MV-4-11 (cell line): ENCODE data around the gene RNF169.

Experiments
- DNase-seq: peaks from one replicate; lab custom pipeline; 2025; lab: John Stamatoyannopoulos, UW

Gene RNF169, protein sequence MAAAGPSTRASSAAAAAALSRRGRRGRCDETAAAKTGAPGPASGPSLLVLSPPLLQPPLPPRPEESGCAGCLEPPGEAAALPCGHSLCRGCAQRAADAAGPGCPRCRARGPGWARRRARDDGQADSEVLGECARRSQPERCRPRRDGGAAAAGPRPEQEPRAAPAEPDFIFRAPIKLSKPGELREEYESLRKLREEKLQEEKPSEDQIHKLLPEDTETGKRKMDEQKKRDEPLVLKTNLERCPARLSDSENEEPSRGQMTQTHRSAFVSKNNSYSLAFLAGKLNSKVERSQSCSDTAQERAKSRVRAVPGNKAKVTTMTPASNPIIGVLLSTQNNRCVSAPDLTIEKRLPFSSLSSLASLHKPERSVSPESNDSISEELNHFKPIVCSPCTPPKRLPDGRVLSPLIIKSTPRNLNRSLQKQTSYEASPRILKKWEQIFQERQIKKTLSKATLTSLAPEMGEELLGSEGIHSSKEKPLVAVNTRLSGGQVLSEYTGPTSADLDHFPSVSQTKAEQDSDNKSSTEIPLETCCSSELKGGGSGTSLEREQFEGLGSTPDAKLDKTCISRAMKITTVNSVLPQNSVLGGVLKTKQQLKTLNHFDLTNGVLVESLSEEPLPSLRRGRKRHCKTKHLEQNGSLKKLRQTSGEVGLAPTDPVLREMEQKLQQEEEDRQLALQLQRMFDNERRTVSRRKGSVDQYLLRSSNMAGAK

DNA sequence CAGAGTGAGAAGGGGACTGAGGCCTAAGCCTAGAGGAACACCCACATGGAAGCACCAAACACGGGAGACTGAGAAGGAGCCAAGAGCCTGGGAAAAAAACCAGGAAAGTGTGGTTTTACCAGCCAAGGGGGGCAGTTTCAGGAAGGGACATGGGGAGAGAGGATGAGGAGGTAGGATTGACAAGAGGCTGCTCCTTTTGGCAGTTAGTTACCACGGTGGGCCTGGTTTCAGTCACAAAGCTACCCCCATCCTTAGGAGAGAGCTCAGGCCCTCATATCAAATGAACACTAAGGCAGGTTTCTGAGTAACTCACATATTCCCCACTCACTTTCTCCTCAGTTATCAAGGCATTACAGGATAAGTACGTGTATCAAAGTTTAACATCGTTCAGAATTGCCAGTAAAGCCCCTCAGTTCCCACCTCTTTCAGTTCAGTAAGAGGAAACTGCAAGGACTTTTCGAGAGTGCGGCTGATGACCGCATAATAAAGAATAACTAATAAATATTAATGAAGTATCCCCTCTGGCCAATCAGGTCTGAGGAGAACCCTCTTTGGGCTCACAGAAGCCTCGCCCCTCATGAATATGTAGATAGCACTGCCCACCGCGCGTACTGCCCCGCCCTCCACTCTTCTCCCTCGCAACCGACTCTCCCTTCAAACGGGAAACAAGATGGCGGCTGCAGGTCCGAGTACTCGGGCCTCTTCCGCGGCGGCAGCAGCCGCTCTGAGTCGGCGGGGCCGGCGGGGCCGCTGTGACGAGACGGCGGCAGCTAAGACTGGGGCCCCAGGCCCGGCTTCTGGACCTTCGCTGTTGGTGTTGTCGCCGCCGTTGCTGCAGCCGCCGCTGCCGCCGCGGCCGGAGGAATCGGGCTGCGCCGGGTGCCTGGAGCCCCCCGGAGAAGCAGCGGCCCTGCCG, at the start of gene RNF169:
Gene RNF169 (plus strand): TSS at position 639 of the 916 bp plus-strand sequence. CDS start 32 bp downstream, at position 671.
- DNase-seq = peak; percentile 95

DNA sequence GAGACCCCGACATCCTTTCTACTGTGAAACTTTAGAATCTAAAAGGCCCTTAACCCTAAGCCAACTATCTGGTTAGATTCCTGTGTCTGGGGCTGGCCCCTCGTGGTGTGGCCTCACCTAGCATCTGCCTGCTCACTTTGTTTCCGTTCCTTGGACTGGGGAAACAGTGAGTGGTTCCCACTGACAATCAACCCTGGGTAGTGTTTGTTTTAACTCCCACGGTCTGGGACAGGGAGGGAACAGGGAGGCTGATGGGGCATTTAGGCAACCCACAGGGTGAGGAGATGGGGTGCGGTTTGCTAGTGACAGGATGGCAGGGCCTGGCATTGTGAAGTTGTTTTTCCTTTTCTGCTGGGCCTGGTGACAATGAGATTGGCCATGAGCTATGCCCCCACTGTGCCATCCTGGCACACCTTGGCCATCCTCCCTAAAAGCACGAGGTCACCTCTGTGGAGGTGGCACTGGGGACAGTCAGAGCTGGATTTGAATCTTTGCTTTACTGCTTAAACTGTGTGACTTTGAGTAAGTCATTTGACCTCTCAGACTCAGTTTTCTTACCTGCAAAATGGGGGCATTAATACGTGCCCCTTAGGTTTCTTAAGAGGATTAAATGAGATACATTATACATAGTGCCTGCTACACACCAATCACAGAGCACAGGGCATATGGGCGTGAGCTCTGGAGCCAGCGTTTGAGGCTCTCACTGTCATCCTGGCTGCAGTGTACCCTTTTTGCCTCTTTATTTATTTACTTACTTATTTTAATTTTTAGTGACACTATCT, 48.8 kb upstream of the RNF169 start:
- no peak for DNase-seq

DNA sequence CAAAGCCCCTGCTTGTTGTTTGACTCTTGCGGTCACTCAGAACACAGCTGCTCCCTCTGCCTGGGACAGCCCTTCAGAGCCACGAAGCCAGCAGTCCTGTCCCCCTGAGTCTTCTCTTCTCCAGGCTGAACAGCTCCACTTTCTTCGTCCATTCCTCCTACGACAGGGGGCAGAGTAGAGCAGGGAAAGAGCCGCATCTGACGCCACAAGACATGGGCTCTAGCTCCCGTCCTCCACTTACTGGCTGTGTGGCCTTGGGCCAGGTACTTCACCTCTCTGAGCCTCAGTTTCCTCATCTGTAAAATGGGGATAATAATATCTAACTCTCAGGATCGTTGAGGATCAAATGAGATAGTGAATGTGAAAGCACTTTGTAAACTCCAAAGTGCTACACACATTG, 47.3 kb upstream of the RNF169 start:
- no peak for DNase-seq

DNA sequence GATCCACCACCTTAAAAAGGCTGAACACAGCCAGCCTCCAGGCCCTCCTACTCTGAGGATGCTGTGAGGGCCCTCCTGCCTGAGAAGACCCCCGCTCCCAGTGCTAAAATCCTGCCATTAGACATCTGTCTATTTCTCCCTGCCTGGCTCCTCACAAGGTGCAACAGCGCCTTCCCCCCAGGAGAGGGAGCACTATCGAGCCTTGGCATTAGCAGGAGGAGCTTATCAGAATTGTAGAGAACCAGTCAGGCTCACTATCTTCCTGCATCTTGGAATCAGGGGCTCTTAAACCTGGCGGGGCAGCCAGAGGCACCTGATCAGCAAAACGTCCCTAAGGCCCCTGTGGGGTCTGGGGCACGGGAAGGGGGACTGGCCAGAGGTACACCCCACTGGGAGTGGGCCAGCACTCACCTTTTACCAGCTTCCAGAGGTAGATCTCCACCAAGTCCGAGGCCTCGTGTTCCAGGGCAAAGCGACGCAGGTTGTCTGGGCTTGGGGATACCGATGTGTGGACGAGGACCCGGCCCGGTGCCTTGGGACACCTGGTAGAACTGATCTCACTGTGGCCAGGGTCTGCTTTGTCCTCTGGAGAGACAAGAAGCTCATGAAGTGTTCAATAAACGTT, 46.2 kb upstream of the RNF169 start:
- peak; percentile 46 for DNase-seq

DNA sequence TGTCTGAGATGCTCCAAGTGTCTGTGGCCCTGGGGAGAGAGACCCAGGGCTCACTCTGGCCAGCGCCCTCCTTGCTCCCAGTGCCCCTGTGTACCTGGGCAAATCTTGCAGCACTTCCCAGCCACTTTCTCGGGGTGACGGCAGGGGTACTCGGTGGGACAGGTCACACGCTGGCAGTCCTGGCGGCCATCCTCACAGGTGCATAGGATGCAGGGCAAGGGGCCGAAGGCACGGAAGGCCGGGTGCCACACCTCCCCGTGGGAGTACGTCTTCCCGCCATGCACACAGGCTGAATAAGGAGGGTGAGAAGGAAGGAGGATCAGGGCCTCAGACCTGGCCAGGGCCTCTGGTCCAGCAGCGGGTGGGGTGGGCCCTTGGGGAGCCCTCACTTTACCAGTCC, 45.4 kb upstream of the RNF169 start:
- DNase-seq = no peak

DNA sequence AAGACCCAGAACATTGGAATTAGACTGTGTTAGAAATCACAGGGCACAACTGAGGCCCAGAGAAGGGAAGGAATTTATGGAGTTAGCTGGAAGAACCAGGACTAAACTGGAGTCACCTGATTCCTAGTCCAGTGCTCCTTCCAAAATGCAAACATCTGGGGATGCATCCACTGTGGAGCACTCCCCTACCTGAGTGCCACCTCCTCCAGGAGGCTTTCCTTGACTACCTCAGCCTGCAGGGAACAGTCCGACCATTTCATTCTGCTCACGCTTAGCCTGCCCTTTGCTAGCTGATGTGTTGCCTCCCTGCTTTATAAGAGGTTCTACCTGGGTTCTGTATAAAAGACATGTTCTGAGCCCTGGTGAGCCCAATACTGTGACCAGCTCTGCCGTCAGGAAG, 41.5 kb upstream of the RNF169 start:
- no peak for DNase-seq

DNA sequence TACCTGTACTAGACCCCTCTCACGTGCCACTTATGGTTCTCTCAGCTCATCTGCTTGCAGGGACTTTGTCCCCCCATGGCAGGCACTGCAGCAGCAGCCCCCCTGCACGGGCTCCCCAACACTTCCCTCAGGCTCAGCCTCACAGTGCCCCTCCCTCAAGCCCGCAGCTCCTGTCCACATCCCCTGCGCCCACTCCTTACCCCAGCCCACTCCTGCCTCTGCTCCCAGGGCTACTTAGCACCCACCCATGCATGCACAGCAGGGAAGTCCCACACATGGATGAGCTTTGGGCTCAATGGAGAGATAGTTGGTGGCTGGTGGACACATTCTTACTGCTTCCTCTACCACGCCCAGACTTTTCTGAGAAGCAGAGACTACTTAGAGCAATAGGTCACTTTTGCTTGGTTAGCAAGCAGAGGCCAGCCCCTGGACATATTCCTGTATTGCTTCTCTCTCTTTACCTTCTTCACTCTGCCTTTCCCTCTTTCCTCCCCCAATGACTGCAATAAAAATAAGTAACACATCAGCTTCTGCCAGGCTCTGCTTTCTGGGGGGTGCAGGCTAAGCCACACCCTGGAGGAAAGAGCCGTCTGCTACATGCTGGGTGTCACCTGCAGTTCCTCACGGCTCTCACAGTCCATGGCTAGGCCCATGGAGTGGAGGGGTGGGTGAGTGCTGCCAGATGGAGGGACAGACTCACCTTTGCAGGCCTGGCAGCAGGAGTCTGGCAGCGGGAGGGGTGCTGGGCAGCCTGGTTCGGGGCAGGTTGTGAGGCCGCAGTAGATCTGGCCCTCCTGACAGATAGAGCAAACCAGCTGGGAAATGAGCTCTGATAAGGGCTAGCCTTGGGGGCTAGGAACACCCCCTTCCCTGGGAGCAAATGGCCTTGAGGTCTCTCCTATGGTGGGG, 40.8 kb upstream of the RNF169 start:
- no peak for DNase-seq

DNA sequence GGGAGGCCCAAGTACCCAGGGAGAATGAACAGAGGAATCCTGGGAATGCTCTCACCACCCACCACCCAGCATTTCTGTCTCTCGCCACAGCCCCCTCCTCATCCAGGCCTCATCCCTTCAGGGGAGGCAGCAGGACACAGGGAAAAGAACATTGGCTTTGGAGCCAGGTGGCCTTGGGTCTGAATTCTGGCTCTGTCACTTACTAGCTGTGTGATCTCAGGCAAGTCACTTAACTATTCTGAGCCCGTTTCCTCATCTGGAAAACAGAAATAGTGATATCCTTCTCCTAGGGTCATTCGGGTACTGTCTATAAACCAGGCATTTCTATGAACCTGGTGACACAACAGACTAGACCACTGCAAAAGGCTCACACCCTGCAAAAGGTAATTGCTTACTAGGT, 39.5 kb upstream of the RNF169 start:
- no peak for DNase-seq

DNA sequence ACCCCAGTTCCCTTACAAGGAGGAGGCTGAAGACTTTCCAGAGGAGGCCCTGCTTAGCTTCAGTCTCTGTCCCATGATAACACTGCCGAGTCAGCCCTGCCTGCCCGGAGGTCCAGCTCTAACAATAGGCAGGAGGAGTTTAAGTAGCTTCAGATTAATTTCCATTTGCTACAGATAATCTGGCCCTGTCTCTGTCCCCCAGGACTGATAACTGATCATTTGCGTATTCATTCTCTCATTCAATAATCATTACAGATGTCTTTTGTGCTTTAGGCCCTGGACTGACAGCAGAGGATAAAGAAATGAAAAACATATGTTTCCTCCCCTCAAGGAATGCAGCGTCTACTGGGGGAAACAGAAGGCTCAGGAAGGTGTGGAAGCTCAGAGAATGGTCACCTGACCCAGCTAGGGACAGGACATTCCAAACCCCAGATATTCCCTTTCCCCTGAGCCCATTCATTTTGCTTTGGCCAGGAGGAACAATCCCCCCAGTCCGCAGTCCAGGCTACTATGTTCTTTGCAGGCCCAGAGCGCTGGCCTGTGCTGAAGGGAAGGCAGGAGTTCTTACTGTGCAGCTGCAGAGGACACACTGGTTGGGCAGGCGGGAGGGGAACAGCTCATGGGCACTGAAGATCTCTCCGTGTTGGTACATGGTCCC, 38.2 kb upstream of the RNF169 start:
- no peak for DNase-seq

DNA sequence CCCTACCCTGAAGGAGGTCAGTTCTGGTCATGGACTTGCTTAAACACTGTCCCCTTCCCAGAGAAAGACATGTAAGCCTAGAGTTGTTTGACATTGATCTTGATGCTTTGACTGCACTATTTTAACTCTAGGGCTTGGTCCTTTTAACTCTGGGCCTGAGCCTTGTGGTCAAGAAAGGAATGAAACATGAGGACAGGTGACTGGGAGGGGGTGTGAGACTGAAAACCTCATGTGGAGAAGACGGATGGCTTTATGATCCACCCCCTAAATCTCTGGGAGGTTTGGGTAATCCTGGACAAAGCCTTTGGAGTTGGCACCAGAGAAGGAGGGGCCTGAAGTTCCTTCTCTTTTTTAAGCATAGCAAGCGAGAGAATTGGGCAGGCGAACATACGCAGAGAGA, 35.0 kb upstream of the RNF169 start:
- no peak for DNase-seq

DNA sequence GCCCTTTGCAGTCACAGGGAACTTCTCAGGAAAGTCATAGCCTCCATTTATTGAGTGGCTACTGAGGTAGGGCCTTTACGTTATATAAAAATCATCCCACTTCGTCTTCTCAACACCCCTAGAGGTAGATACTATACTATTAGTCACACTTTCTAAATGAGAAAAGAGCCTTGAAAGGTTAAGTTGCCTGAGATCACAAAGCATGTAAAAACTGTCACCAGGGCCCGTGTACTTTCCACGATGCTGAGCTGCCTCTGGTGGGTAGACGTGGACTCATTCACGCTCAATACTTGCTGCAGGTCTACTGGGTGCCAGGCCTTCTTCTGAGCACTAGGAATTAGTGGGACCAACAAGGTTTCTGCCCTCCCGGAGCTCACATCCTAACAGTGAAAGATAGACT, 33.7 kb upstream of the RNF169 start:
- no peak for DNase-seq

DNA sequence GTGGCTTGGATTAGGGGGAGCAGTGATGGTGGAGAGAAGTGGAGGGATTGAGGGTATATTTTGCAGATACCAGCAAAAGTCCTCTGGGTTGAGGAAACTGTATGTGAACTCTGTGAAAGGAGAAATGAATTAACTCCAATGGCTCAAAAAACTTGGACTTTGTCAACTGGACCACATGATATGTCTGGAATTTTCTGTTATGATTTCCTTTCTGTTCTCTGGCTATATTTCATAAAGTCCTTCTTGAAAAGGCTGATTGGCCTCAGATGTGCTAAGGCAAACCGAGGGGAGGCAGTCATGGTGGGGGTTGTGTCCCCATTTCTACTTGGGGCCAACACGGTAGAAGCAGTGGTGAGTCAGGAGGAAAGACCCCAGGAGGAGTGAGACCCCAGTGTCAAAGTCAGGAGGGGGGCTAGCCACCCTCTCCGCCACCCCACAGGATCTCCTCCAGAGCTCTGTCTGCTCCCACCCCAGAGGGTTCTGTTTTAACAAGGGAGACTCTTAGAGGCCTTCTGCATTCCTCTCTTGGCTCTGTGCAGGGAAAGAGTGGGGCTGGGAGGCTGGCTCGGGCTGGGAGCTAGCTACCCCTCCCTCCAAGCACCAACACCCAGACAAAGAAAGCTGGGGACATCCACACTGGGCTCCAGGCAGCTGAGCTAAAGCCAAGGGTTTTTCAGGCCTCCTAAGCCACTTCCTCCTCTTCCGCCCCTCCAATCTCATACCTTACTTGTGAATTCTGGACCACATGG, 31.3 kb upstream of the RNF169 start:
- DNase-seq = no peak

DNA sequence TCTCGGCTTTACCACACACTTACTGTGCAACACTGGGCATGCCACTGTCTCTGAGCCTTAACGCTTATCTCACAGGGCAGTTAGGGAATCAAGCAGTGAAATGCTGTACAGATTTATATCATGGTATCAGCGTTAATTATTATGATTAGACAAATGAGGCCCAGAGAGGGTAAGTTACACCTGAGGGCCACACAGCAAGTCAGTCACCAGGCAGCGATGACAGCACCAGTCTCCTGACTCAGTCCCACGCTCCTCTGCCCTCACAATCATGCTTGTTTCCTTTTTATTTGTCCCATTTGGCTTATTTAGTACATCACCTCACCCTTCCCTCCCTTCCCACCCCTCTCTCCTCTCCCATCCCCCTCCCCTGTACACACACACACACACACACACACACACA, 29.6 kb upstream of the RNF169 start:
- DNase-seq = no peak

DNA sequence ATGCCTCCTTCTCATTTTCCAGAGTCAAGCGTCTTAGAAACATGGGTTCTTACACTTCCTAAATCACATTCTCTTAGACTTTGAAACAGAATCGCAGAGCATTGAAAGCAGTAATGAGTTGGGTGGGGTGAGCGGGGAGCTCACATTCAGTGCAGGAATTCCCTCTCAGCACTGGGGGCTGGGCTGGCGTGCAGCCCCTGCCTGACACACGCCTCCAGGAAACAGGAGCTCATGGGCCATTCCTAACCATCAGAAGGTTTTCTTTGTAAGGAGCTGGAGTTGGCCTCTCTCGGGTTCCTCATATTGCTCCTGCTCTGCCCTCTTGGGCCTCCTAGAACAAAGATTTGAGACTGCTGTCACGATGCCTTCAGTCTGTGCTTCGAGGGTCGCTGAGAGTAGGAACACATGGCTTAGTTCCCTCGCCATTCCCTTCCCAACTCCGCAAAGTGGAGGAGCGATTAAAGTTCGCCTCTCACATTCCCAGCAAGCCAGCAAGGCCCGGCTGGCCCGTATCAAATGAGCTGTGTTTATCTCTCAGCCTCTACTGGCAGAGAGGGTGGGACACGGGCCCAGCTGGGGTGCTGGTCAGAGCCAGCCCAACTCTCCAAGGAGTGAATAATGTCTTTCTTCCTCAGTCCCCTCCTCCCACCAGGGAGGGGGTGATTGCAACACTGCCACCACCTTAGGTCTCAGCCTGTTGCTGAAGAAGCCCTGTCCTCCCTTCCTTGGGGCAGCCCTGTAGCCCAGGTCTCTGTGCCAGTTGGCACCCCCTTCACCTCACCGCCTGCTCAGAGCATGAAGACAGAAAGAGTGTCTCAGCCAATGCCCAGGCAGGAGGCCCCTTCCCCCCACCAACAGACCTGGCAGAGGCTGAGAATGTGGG, 27.8 kb upstream of the RNF169 start:
- DNase-seq = peak; percentile 21

DNA sequence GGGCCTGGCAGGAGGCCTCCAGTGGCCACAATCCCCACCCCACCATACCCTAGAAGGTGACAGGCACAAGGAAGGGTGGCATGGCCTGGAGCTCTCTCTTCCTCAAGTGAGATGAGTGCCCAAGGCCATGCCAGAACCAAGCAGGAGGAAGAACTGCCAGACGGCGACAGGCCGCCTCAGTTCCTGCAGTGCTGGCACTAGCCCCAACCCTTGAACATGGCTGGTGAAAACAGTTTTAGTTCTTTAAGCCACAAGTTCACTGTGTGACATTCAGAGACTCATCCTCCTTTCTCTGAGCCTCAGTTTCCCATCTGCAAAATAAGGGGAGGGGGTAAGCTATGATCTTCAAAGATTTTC, 27.2 kb upstream of the RNF169 start:
- DNase-seq = no peak

DNA sequence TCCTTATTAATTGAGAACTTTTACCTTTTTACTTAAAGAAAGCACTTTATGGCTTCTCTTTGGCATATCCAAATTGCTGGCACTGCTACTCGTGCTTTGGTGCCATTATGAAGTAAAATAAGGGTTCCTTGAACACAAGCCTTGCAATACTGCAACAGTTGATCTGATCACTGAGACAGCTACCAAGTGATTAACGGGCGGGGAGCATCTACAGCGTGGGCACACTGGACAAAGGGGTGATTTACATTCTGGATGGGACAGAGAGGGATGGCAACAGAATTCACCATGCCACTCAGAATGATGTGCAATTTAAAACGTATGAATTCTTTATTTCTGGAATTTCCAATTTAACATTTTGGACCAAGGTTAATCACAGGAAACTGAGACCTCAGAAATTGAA, 25.1 kb upstream of the RNF169 start:
- no peak for DNase-seq

DNA sequence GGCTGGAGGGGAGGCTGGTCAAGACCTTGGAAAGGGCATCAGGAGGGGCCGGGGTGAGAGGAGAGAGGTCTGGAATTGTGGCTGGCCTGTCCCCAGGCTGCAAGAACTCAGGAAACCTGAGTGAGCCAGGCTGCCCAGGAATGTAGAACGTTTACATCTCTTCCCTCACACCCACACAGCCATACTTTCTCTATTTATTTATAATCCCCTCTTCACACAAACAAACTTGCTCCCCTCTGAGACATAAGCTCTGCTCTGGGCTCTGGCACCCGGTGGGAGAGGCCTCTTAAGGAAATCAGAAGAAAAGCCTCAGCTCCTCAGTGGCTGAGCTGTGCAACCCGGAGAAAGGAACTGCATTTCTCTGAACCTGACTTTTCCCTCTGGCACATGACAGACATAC, 22.9 kb upstream of the RNF169 start:
- DNase-seq = no peak
